HG02610 (cell line): ENCODE results near the gene C4orf50.

Experiments
- ATAC-seq: cut with Tn5 transposase; IDR thresholded peaks from one replicate; pipeline ENCODE4 v1.9.1; 2021; ENCODE audit warnings: mild to moderate bottlenecking, moderate library complexity; ENCODE audit not compliant: unreplicated experiment

The C4orf50 gene

GRCh38 chr4:6044276-6044675, 26.0 kb upstream of the C4orf50 start:
- no peak for ATAC-seq

DNA sequence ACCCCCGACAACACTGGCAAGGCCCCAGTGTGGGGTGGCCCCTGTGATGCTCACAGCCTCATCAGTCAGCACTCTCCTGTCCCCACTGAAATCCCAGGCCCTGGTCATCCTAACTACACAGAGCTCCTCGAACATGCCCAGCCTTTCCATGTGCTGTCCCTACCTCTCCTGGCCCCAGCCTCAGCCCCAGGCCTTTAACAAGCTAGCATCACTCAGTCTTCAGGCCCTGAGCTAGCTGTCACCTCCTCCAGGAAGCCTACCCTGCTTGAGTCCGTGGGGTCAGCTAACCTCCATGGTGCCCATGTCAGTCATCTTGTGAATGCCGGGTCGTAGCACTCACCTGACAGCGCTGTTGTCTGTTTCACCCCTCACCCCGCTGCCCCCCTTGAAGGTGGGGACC, 25.6 kb upstream of the C4orf50 start:
- ATAC-seq, result no peak

GRCh38 chr4:6043188-6043587, 25.0 kb upstream of the C4orf50 start:
- no peak for ATAC-seq

GRCh38 chr4:6042293-6043063, 24.2 kb upstream of the C4orf50 start:
- no peak for ATAC-seq

GRCh38 chr4:6041800-6042199, 23.6 kb upstream of the C4orf50 start:
- ATAC-seq, result no peak

DNA sequence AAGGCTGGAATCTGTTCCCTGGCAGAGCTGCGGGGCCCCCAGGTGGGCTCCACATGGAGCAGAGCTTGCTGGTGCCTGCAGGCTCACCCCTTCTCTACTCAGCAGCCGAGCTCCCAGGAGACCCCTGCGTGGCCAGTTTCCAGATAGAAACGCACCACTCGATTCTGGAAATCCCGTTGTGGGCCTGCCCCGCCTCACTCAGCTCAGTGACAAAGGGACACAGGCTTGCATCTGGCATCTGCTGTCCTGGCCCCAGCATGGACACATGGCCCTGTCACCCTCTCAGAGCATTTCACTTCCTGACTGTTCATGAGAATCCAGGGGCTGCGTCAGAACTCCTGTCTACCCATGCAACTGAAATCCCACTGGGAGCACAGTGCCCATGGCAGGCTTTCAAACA, 20.5 kb upstream of the C4orf50 start:
- ATAC-seq, result no peak

DNA sequence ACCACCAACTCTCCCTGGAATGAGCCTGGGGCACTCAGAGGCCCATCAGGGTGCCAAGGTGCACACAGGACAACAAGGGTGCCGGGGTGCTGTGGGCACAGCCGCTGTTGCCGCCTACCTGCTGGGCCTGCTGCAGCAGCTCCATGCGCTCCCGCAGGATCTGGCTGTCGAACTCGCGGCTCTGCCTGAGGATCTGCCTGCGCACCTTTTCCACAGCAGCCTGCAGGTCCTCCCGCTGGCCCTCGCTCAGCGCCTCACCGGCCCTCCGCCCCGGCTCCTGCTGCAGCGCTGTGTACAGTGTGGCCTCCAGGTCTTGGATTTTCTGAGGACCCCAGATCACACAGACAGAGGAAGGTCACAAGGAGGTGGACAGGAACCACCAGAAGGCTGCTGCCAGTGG, 17.6 kb upstream of the C4orf50 start:
- ATAC-seq, result no peak

DNA sequence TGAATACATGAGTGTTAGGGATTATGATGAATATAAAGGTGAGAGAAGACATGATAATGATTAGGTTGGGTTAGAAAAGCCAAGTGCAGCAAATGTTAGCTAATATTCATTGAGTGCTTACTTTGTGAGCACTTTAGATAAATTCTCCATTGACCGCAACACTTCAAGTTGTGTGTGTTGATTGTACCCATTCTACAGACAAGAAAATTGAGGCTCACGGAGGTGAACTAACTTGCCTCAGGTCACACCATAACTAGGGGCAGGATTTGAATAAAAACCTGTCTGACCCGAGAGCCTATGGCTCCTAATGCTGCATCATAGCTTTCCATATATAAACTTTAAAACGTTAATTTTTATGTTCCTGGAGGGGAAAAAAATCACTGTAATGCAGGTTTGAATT, 15.2 kb upstream of the C4orf50 start:
- no peak for ATAC-seq

- no peak for ATAC-seq
Observed at GRCh38 chr4:6032249-6033244, 14.3 kb upstream of the C4orf50 start.

DNA sequence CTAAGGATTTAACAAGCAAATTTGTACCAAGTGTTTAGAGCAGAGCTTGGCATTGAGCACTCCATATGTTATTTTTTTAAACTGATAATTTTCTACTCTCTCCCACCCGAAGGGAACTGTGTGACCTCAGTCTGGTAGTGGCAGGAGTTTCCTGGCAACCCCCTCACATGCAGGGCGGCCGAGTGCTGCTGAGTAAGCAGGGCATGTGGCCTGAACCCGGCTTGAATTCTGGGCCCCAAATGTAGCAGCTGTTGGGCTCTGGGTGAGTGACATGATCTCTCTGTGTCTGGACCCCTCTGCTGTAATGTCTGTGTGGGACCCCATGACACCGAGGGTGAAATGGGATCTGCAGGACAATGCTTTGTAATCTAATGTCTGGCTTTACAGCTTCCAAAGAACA, 13.6 kb upstream of the C4orf50 start:
- ATAC-seq, result no peak

- ATAC-seq, result no peak
Observed at GRCh38 chr4:6030679-6031078, 12.4 kb upstream of the C4orf50 start.

DNA sequence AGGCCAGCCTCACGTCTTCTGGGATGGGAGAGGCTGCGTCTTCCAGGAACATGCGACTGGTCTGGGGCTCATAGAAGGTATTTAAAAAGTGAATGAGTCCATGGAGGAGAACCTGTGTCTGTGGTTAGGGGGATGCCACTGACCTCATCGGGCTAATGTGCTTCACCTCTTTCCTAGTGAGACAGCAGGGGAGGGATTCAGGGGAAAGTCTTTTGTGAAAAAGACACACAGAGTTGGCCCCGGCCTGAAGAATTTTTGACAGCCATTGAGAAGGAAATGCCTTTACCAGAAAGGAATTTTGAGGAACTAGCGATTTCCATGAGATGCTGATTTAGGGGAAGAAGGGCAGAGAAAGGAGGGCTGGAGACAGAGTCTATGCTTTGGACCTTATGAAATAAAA, 11.0 kb upstream of the C4orf50 start:
- ATAC-seq, result no peak

- ATAC-seq, result no peak
Observed at GRCh38 chr4:6028168-6028567, 9.9 kb upstream of the C4orf50 start.

DNA sequence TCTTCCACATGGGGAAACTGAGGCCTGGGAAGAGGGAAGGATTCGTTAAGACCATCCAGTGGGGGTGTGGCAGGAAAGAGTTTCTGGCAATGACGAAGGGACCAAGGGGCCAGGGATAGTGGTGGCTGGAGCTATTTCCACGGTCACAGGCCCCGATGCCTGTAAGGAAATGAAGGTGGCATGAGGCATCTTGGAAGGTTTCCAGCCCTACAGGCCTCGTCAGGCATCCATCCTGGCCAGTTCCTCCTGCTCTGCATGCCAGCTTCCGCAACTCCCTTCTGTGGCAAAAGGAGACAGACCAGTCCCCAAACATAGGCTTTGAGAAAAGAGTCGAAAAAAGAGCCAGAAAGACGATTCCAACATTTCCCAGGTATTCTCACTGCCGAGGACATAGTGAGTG, 9.2 kb upstream of the C4orf50 start:
- ATAC-seq, result no peak

DNA sequence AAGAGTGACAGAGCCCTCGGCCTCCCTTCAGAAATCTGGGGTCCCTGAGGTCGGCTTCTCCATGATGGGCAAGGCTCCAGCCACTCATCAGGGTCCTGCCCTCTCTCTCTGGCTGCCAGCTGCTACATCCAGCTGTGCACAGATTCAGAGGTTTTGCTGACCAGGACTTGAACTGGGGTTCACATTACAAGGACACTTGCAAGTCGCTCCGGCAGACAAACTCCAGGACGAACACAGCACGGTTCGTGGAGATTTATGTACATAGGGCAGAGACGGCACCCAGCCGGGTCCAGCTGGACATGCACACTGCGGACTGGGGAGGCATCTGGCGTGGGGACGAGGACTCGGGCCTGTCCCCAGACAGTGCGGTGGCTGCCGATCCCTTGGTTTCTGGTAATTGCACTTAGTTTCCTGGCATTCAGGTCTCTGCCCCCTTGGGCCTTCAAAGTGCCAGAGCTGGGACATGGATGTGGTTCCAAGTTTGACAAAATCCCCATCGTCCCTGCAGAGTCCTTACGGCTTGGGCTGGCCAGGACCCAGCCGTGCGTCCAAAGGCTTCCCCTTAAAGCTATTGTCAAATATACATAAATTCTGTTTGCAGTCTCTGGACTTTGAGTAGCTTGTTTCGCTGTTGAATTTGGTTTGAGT, 6.2 kb upstream of the C4orf50 start:
- ATAC-seq, result no peak

DNA sequence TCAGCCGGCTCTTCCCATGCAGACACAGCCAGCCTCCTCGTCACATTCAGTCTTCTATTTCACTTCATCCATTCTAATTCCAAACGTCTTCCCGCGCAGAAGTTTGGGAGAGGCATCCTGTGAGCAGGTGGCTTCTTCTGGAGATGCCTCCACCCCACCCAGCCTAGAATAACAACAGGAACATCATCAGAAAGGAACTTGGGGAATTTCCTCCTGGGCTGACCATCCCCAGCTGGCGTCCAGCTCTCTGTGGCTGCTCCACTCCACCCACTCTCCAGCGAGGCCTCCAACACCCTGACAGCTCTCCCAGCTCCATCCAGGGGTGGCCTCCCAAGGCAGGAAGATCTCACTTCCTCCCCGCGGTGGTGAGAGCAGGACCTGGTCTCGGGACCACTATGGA, 5.5 kb upstream of the C4orf50 start:
- no peak for ATAC-seq

DNA sequence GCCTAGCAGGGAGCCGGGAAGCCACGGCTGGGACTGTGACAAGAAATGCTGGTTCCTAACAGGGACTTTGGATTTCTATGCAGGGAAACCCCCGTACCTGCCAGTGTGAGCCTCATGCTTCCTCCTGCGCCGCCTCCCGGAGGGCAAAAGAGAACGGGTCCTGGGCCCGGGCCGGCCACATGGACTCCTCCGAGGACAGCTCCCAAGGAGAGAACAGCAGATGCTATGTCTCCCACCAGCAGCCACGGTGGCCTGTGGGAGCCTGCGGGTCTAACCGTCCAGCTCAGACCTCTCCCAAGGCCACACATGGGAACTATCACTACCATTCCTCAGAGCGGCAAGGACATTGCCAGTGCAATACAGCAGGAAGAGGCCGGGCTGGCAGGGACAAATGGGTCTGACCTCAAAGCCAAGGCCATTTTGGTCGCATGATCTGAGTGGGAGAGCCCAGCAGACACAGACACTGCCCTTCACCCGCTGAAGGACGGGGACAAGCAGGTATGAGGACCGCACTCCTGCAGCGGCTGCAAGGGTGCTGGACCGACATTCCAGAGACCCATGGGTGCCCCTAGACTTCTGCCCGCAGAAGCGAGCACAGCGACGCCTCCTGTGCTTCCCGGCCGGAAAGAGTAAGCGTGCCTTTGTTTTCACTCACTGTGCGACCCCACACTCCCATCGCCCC, 4.5 kb upstream of the C4orf50 start:
- no peak for ATAC-seq

DNA sequence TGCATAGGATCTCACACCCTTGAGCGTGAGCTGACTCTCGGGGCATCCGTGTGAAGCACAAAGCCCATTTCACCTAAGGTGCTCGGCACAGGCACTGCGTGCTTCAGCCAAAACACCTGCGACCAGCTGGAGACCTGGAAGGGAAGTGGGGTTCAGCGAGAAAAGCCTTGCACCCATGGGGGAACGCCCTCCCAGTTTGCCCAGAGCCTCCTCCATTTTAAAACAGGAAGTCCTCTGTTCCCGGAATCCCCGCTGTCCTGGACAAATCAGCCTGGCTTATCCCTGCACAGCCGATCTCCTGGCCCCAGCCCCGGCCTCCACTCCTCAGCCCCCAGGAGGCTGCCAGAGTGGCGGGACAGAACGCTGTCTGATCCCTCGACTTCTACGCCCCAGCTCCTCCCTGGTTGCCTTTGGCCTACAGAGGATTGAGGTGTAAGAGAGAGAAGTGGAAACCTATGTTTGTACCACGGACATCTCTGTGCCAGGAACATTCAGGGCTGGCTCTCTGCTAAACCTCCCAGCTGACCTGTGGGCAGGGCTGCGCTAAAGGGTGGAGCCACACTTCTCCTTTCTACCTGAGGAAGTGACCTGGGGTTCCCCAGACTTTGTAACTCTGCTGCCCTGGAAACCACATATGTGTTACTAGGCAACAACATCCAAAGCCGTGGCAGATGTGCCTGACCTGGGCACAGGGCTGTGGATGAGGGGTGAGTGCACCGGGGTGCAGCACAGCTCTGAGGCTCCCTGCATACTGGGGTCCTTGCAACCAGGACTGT, 3.8 kb upstream of the C4orf50 start:
- ATAC-seq, result no peak

DNA sequence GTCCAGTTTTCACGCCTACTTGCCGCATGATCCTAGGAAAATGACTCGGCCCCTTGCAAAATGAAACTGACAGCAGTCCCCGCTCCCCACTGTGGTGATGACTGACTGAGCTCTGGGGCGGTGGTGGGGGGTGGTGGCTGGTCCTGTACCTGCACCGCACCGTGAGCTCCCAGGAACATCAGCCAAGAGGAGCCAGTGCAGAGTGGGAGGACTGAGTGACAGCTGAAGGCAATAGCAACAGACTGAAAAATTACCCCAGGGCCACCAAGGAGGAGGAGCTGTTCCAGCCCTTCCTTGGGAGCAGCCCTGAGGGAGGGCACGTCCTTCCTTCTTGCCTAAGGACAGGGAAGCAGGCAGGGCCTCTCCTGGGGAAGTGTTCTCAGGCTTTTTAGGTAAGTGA, 2.4 kb upstream of the C4orf50 start:
- no peak for ATAC-seq
